Fibroblast of the aortic adventitia (primary cell): ENCODE data around the gene FOXO3. TPM values are rescaled to one million over a fixed set of nuclear protein-coding genes. Genes with fewer than 3 reads are reported as not detected.
A peak's percentile ranks its signal among the peaks of the same experiment; 100 is the strongest.
"Not testable (repeated sequence)": the region's sequence is repeated elsewhere in the genome, so short reads cannot be mapped to it uniquely, and the experiment has no call there.

Experiments
- DNase-seq: peaks from one replicate; pipeline ENCODE4 v3.0.0-alpha.2; 2010; ENCODE audit warnings: low read depth
- H3K4me3 ChIP-seq: 2 replicates; pipeline ENCODE4 v1.5.1; 2011; ENCODE audit warnings: low read depth, mild to moderate bottlenecking, control low read depth, low read length, moderate library complexity
- total RNA-seq: library from RNA; depleted of rRNA; stranded (reverse); fragments of >200 nt; gene quantifications from 2 replicates; pipeline ENCODE4 v1.2.3, GENCODE V29; 2012; ENCODE audit warnings: low replicate concordance
- TF ChIP-seq, protein P1 (sequence below): IDR thresholded peaks from 2 replicates; pipeline ENCODE4 v1.5.1; 2011; ENCODE audit warnings: mild to moderate bottlenecking, low read length, control low read depth, inconsistent platforms; ENCODE audit not compliant: insufficient read depth

Gene FOXO3
- total RNA-seq, 1 donor, result 54.5 TPM

DNA sequence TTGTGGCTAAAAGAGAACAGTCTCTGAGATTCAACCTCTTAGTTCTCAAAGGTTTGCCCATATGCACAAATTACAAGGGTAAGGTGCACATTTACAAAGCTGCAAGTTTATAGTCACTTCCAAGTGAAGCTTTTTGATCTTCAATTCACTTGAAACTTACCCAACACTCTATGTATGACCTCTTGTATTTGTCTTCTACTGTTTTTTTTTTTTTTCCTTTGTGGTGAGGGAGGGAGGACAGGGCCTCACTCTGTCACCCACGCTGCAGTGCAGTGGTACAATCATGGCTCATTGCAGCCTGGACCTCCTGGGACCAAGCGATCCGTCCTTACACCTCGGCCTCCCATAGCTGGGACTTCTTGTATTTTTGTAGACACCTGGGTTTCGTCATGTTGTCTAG, 4.5 kb upstream of the FOXO3 start:
- H3K4me3 ChIP-seq, result no peak overlapping the region
- DNase-seq, result no peak
- TF ChIP-seq, protein P1, sequence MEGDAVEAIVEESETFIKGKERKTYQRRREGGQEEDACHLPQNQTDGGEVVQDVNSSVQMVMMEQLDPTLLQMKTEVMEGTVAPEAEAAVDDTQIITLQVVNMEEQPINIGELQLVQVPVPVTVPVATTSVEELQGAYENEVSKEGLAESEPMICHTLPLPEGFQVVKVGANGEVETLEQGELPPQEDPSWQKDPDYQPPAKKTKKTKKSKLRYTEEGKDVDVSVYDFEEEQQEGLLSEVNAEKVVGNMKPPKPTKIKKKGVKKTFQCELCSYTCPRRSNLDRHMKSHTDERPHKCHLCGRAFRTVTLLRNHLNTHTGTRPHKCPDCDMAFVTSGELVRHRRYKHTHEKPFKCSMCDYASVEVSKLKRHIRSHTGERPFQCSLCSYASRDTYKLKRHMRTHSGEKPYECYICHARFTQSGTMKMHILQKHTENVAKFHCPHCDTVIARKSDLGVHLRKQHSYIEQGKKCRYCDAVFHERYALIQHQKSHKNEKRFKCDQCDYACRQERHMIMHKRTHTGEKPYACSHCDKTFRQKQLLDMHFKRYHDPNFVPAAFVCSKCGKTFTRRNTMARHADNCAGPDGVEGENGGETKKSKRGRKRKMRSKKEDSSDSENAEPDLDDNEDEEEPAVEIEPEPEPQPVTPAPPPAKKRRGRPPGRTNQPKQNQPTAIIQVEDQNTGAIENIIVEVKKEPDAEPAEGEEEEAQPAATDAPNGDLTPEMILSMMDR, result no peak

DNA sequence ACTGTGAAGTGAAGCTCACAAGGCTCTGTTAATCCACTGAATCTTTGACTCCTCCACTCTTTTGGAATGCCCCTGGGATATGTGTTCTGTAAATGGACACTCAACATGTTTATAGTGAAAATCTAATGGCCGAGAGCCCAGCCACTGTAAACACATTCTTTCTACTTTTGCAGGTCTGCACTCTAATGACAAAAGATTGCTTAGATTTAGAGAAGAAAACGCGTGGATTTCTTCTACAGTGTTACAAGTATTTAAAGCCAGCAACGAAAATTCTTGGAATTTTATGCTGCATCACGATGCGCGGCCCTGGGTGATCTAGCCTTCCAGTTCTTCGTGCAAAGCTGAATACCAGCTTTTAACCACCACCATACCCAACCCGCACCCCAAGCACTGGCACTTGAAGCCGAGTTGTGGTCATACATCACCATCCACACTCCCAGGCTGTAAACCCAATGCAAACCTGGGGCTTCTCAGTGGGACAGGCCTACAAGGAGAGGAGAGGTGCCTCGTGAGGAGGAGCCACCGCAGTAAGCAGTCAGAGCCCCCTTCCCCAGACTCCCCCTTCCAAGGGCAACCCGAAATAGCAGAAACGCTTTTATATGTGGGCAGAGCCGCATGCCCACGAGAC, 3.7 kb upstream of the FOXO3 start:
- TF ChIP-seq, protein P1, result no peak
- H3K4me3 ChIP-seq, result peak overlapping the region; percentile 86
- DNase-seq, result no peak

DNA sequence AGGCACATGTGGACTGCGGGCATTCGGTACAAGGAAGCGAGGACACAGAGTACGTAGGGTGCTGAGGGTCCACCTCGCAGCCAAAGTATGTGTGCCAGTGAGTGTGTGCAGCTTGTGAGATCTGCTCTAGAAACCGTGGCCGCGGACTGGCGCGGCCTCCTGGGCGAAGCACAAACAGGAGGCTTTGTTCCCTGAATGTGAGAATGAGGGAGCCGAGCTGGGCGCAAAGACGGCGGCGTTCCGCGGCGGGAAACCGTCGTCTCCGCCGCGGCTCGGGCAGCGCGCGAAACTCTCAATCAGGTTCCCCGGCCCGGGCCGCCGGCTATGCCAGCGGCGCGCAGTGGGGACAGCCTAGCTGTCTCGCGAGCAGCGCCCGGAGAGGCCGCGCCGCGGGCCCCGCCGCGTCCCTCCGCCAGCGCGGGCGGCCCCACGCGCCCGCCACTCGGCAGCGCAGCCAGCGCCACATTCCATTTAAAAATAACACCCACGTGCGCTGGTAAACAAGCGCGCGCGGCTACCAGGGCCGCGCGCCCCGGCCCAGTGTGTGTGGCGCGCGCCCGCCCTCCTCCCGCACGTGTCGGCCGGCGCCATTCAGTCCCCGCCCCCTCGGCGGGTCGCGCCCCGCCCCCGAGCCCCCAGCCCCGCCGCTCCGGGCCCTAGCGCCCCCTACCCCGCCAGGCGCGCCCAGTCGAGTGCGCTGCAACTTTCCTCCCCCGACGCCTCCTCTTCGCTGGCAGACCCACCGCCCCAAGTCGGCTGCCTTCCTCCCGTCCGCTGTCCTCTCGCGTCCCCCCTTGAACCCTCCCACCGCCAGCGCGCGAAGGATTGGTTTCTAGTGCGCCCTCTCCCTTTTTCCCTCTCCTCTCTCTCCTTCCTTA, 3.0 kb upstream of the FOXO3 start:
- peak overlapping the region; percentile 86 for H3K4me3 ChIP-seq
- peak; percentile 53 for DNase-seq
- TF ChIP-seq, protein P1, result no peak

DNA sequence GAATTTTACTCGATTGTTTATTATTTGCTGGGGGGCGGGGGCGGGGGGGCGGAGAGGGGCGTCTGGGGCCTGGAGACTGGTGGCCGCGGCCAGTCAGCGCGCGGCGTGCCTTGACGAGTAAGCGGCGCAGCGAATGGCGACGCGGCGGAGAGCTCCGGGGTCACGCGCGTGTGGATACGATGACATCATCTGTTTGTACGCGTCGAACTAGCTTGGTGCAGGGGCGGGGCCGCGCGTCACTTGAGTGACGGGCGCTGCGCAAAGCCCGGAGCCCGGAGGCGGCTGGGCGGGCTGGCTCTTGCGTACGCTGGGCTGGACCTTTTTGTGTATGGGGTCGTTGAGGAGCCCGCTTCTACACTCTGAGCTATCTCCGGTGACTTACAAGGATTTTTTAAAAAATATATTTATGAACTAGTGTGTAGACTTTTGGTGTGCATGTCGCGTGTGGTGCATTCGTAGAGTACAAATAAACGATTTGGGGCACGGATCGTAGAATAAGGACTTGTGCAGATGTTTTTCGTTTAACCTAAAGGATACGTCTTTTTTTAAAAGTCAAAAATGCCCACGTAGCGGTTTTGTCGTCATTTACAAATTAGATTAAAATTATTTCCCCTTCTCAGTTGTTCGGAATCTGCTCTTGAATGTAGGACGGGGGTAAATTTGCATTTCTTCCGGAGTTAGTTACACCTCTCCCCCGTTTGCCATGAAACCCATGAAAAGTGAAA, 2.2 kb upstream of the FOXO3 start:
- TF ChIP-seq, protein P1, result no peak
- peak overlapping the region; percentile 87 for H3K4me3 ChIP-seq

DNA sequence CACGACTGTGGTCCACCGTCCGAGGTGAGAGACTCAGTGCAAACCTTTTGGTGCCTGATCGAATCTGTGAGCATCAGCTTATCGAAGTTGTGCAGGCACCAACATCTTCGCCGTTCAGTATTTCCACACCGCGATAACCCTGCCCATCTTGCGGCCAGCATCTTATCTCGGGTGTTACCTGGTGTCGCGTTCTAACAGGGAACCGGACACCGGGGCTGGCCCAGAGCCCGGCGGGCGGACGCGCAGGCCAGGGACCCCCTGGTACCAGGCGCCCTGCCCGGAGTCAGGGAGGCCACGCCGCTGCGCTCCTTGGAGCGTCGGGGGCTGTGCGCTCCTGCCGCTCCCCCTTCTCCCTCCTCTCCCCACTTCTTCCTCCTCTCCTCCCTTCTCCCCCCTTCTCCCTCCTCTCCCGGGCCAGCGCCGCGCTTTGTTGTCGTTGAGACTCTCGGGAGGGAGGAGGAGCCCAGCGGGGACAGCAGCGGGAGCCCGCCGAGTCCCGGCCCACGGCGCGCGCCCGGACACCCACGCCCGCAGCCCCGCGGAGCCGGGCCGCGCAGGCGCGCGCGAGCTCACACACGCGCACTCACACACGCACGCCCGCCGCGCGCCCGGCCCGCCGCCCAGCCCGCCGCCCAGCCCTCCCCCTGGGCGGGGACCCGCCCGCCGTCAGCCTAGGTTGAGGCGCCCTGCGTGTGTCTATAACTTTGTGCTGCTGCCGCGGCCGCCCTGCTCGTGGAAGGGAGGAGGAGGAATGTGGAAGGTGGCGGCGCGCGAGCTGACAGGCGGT, 1.4 kb upstream of the FOXO3 start:
- peak; percentile 84 for DNase-seq
- H3K4me3 ChIP-seq, result peak overlapping the region; percentile 87
- TF ChIP-seq, protein P1, result no peak

More for the DNA sequence above, 2.2 kb upstream of the FOXO3 start:
- peak; percentile 99 for DNase-seq

DNA sequence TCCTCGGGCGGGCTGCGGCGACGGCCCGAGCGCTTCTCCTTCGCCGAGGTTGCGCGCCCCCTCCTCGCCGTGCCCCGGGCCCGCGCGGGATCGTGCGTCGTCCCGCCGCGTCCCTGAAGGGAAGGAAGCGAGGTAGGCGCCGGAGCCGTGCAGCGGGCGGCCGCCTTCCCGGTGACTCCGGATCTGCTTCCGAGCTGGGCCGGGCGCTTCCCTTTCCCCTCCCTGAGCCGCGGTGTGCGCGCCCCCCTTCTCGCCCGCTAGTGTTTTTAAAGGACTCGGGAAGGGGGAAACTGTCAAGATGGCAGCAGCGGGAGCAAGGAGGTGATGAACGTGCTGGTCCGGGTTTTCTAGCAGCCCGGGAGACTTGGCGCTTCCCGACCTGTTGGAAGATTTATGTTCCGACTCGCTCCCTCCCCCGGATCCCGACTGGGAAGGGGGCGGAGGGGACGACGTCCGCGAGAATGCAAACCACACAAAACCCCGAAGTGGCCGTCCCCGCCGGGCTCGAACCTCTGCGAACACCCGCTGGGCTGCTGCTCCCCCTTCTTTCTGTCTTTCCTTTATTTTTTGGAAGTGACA, 744 bp upstream of the FOXO3 start:
- peak overlapping the region; percentile 87 for H3K4me3 ChIP-seq
- TF ChIP-seq, protein P1, result no peak
- DNase-seq, result peak; percentile 76

DNA sequence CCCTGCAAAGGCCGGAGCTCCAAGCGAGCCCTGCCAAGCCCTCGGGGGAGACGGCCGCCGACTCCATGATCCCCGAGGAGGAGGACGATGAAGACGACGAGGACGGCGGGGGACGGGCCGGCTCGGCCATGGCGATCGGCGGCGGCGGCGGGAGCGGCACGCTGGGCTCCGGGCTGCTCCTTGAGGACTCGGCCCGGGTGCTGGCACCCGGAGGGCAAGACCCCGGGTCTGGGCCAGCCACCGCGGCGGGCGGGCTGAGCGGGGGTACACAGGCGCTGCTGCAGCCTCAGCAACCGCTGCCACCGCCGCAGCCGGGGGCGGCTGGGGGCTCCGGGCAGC, 561 bp downstream of the FOXO3 start:
- H3K4me3 ChIP-seq, result peak overlapping the region; percentile 91
- not testable (repeated sequence) for DNase-seq
